OCI-LY1 (cell line): ENCODE measurements around the gene CTAGE6.
"Not testable (repeated sequence)": the region's sequence is repeated elsewhere in the genome, so short reads cannot be mapped to it uniquely, and the experiment has no call there.

Experiments
- CTCF ChIP-seq: fragments of 200-600 bp; sonication (generic), shearing (Covaris generic); IDR thresholded peaks from 2 replicates; pipeline ENCODE4 v1.5.1; 2017; ENCODE audit warnings: mild to moderate bottlenecking, antibody characterized with exemption, low read length, moderate library complexity, mixed read lengths
- EZH2 ChIP-seq: fragments of 200-600 bp; sonication (generic), shearing (Covaris generic); IDR thresholded peaks from 2 replicates; pipeline ENCODE4 v1.8.0; 2017; ENCODE audit warnings: borderline replicate concordance, mixed run types, mild to moderate bottlenecking, antibody characterized with exemption, low read length, moderate library complexity, mixed read lengths

- TF ChIP-seq CTCF, EZH2: not testable (repeated sequence)
Measured at GRCh38 chr7:143714581-143715454, 42.7 kb downstream of the CTAGE6 start.
